HG03095 (cell line): ENCODE results near the gene NDUFA6.
"Not testable (repeated sequence)": the region's sequence is repeated elsewhere in the genome, so short reads cannot be mapped to it uniquely, and the experiment has no call there.

ENCODE experiments used
- ATAC-seq: cut with Tn5 transposase; IDR thresholded peaks from one replicate; pipeline ENCODE4 v1.9.1; 2021; ENCODE audit warnings: moderate library complexity; ENCODE audit not compliant: unreplicated experiment

The NDUFA6 gene

DNA sequence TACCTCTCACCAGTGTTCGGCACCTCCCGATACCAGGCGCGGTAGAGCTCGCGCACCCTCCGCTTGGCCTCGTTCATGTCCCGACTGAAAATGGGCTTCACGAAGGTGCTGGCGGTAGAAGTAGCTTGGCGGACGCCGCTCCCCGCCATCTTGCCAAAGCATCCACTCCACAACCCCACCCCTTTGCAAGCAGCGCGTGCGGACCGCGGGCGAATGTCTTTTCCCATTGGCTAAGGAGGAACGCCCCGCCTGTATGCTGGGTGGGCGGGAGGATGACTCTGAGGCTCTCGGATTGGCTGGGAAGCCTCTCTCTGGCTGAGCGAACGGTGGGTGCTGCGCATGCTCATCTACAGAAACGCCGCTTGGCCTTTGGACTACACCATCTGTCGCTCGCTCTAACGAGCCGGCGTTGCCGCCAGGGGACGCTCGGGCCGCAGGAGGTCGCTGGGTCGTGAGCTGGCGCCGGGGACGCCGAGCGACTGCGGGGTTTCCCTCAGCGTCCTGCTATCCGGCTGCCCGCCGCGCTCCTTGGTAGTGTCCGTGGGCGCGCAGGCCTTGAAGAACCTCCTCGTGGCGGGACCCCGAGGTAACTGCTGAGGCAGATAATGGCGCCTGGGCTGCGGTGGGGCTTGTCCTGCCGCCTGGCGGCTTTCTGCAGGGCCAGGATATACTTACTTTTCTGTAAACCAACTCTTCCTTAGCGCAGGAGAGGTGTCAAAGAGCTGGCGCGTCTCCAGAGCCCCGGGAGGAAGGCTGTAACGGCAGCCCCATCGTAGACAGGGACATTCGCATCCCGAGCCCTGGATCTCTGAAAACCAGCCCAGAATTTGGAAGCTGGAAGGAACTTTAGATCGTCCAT lies at the start of gene NDUFA6:
Gene NDUFA6, minus strand, starts transcription at position 177 of the 859 bp plus-strand sequence. Its CDS starts 28 bp downstream, at position 149.
- ATAC-seq = peak; percentile 86

DNA sequence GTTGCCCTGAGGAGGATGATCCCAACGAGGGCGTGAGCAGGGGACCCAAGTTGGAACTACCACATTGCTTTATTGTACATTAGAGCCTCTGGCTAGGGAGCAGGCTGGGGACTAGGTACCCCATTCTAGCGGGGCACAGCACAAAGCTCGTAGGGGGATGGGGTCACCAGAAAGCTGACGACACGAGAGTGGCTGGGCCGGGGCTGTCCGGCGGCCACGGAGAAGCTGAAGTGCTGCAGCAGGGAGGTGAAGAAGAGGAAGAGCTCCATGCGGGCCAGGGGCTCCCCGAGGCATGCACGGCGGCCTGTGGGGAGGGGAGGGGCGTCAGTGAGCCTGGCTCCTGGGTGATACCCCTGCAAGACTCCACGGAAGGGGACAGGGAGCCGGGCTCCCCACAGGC lies 49.6 kb upstream of the NDUFA6 start:
- ATAC-seq = not testable (repeated sequence)

GRCh38 chr22:42139508-42139907 lies 48.9 kb upstream of the NDUFA6 start:
- ATAC-seq = not testable (repeated sequence)

- no peak for ATAC-seq
Measured at GRCh38 chr22:42138972-42139371, 48.4 kb upstream of the NDUFA6 start.

DNA sequence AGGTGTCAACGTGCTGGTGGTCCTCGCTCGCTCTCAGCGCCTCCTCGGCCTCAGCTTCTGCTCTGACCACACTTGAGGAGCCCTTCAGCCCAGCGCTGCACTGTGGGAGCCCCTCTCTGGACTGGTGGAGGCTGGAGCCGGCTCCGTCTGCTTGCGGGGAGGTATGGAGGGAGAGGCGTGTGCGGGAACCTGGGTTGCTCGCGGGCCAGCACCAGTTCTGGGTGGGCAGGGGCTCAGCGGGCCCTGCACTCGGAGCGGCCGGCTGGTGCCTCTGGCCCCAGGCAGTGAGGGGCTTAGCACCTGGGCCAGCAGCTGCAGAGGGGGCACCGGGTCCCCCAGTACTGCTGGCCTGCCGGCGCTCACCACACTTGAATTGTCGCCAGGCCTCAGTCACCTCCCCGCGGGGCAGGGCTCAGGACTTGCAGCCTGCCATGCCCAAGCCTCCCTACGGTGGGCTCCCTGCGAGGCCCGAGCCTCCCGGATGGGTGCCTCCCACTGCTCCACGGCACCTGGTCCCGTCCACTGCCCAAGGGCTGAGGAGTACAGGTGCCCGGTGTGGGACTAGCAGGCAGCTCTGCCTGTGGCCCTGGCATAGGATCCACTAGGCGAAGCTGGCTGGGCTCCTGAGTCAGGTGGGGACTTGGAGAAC lies 47.7 kb upstream of the NDUFA6 start:
- no peak for ATAC-seq

- not testable (repeated sequence) for ATAC-seq
Measured at GRCh38 chr22:42135688-42136087, 45.1 kb upstream of the NDUFA6 start.

- no peak for ATAC-seq
Measured at GRCh38 chr22:42134100-42135020, 43.8 kb upstream of the NDUFA6 start.

- no peak for ATAC-seq
Measured at GRCh38 chr22:42132457-42132856, 41.9 kb upstream of the NDUFA6 start.

DNA sequence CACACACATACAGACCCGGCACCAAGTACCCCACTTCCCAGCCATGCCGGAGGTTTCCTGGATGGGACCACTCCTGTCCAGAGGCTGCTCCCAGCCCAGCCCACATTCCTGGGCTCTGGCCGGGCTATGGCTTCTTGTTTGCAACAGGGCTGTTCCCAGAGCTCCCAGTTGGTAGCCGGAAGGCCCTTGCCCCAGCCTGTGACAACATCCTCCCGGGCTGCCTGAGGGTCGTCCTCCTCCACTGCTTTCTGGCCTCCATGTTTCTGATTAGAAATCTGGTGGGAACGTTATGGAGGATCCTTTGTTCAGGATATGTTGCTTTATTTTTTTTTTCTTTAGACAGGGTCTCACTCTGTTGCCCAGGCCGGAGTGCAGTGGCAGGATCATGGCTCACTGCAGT lies 41.0 kb upstream of the NDUFA6 start:
- no peak for ATAC-seq

GRCh38 chr22:42130639-42131431 lies 40.3 kb upstream of the NDUFA6 start, which contains the start of gene CYP2D6:
Gene CYP2D6 (minus strand): TSS chr22:42130810. CDS start chr22:42130791, 19 bp downstream.
- ATAC-seq = not testable (repeated sequence)

- not testable (repeated sequence) for ATAC-seq
Measured at GRCh38 chr22:42130182-42130581, 39.6 kb upstream of the NDUFA6 start.

GRCh38 chr22:42128776-42129694 lies 38.5 kb upstream of the NDUFA6 start:
- not testable (repeated sequence) for ATAC-seq

GRCh38 chr22:42128007-42128406 lies 37.4 kb upstream of the NDUFA6 start:
- ATAC-seq = not testable (repeated sequence)

DNA sequence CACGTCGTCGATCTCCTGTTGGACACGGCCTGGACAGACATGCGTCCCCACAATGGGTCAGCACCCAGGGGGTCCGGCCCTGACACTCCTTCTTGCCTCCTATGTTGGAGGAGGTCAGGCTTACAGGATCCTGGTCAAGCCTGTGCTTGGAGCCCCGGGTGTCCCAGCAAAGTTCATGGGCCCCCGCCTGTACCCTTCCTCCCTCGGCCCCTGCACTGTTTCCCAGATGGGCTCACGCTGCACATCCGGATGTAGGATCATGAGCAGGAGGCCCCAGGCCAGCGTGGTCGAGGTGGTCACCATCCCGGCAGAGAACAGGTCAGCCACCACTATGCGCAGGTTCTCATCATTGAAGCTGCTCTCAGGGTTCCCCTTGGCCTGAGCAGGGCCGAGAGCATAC lies 37.0 kb upstream of the NDUFA6 start:
- ATAC-seq = no peak

GRCh38 chr22:42123529-42123928 lies 33.0 kb upstream of the NDUFA6 start:
- not testable (repeated sequence) for ATAC-seq

DNA sequence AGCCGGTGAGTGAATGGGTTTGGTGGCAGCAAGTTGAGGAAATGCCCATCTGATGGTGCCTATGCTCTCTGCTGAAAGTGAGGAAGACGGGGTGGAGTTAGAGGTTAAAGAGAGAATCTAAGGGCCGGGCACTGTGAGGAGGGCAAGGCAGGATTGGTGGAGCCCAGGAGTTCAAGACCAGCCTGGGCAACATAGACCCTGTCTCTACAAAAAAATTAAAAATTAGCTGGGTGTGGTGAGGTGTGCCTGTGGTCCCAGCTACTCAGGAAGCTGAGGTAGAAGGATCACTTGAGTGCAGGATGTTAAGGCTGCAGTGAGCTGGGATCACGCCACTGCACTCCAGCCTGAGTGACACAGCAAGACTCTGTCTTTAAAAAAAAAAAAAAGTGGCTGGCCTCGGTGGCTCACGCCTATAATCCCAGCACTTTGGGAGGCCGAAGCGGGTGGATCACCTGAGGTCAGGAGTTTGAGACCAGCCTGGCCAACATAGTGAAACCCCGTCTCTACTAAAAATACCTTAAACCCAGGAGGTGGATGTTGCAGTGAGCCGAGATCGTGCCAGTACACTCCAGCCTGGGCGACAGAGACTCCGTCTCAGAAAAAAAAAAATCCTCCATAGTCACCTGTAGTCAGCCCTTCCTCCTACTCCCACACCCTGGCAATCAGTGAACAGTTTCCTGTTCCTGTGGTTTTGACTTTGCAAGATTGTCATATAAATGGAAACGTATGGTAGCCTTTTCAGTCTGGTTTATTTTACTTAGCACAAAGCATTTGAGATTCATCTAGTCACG lies 29.9 kb upstream of the NDUFA6 start:
- ATAC-seq = not testable (repeated sequence)

GRCh38 chr22:42116848-42117424 lies 26.4 kb upstream of the NDUFA6 start:
- ATAC-seq = no peak

DNA sequence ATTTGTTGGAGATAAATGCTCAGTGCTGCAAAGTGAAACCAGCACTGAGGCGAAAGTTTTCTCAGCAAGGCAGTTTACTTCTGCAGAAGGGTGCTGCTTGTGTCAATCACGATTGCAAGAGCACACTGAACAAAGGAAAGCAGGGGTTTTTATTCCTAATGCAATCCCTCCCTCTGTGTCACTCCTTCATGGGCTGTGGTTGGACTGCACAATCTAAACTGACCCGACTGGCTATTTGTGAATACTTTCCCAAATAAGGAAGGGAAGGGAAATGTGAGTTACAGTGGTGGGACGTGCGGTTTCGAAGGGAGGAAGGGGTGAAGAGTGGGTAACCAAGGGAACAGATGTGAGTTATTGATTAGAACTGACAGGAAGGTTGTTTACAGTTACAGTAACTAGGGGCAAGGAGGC lies 24.9 kb upstream of the NDUFA6 start:
- ATAC-seq = not testable (repeated sequence)
